ENCODE data around the gene NTF4.

The NTF4 gene, protein sequence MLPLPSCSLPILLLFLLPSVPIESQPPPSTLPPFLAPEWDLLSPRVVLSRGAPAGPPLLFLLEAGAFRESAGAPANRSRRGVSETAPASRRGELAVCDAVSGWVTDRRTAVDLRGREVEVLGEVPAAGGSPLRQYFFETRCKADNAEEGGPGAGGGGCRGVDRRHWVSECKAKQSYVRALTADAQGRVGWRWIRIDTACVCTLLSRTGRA

DNA sequence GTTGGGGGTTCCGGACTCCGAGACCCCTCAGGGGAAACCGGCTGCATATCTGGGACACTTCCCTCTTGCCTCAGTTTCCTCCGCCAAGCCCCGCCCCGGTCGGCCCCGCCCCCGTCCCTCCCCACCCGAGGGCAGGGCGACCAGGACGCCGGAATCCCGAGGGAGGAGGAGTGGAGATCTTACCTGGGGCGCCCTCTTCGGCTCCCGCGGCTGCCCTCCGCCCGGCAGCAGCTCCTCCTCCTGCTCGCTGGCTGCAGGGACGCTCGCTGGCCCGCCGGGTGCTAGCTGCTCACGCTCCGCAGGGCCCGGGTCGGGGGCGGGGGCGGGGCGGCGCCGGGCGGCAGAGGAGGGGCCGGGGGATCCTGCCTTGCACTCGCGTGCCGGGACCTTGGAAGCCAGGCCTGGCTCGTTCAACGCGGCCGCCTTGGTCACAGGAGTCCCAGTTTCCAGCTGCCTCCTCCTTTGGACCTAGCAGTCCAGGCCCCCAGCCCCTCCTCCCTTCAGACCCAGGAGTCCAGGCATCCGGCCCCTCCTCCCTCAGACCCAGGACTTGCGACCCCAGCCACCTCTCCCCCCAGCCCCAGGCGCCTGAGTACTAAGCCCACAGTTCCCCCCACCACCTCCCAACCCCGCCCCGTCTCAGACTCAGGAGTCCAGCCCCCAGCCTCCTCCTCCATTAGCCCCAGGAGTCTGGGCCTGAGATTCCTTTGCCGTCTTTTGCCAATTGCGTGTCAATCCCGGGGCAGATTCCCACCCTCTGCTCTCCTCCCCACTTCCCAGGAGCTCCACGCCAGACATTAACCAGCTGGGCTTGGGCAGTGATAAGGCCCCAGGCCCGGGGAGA, at the start of gene NTF4:
Gene NTF4 (minus strand): TSS at position 51 of the 844 bp plus-strand sequence. CDS start 2,821 bp downstream, outside the sequence.
- DNase-seq, result no peak

DNA sequence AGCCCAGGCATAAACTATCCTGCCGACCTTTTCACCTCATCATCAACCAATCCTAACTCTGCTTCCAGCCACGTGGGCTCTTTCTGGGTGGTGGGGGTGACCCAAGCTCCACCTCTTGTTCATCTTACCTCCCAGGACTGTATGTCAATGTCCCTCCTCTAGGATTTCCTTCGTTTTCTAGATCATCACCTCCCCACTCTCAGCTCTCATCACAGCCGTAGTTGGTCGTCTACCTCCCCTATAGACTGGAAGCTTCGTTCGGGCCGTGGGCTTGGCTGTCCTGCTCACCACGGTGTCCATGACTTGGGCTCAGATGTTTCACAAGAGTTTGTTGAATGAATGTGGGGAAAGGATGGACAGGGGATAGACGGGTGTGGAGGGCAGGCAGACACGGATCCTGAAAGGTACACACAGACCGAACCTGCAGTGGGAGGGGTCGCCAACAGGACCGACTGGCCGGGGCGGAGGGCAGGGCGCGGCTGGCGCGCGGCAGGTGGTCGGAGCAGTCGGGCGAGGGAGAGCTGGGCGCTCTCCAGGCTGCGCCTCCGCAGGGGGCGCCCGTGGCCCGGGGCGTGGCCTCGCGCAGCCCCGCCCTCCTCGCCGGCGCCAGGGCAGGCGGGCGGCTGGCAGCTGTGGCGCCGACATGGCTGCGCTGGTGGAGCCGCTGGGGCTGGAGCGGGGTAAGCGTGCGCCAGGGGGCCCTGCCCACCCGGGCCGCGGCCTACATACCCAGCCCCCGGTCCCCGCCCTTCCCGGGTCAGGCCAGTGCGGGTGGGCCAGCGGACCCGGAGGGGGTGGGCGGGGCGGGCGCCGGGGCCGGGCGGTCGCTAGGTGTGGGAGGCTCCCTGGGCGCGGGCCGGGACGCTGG, 49.4 kb upstream of the NTF4 start, which contains the start of gene LIN7B:
Gene LIN7B (plus strand): TSS at position 609 of the 868 bp plus-strand sequence. CDS start 35 bp downstream, at position 644.
- DNase-seq, result peak; percentile 61 to 73

DNA sequence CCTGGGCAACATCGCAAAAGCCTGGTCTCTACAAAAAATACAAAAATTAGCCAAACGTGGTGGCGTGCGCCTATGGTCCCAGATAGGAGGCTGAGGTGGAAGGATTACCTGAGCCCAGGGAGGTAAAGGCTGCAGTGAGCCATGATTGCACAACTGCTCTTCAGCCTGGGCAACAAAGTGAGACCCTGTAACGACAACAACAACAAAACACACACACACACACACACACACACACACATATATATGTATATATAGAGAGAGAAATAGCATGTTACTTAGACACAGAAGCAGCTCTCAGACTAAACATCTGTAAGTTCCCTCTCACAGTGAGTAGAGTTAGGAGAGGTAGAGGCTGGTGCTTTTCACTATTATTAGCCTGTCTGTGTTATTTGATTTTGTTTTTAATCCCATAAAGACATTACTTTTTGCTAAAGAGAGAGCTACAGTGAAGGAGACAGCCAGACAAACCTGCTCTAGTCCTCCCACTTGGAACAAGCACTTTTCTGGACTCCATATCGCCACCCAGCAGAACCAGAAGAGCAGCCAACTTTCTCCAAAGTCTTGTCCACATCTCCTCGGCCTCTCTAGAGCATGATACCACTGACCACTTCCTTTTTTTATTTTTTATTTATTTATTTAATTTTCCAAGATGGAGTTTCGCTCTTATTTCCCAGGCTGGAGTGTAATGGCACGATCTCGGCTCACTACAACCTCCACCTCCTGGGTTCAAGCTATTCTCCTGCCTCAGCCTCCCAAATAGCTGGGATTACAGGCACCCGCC, 46.8 kb upstream of the NTF4 start:
- no peak for DNase-seq

DNA sequence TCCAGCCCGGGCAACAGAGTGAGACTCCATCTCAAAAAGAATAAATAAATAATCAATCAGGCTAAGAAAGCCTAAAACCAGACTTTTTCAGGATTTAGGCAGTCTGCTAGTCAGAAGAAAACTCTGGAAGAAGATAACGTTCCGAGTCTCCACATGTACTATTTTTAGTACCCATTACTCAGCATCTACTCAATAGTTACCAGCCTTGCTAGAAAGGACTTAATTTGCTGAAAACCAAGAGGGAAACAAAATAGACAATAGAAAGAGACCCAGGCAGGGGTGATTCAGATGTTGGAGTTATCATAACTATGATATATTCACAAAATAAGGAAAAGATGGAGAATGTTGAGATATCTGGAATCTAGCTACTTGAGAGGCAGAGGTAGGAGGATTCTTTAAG, 45.9 kb upstream of the NTF4 start:
- DNase-seq, result no peak

DNA sequence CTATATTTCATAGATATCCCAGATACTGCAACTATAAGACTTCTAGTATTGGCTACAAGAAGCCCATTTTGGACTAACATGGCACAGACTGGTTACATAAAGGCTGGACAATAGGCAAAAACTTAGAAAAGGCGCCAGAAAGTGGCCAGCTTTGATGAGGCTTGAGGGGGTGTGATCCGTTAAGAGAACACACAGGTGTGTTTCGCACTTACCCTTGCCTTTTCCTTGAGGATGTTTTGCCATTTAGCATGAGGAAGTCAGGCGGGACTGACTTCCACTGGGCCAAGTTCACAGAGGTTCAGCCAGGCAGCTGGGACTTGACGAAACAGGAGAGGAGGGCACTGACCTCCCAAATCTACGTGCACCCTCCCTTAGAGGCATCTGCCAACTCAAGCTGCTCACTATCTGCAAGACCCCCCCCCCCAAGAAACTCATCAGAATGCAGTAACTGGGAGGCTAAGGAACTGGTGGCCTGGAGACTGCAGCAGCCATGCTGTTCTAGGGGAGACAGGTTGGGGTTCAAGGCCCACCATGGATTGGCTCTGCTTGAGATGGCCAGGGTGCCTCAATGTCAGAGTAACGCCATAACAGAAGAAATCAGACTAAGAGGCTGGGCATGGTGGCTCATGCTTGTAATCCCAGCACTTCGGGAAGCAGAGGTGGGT, 45.1 kb upstream of the NTF4 start:
- no peak for DNase-seq

DNA sequence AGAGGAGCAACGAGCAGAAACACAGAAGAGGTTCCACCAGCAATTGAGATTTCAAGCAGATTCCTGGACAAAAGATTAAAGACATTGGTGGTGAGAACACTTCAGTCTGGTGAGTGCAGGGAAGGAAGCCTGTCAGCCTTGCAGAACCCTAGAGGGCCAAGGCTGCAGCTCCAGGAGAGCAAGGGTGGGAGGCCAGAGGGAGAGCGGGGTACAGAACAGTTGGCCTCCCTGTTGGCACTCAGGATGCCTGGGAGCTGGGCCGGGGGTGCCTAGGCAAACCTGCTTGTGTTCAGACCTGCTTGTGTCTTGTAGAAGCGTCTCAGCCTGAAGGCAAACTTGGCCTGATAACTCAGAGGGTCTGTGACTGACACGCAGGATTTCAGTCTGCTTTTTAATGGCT, 44.4 kb upstream of the NTF4 start:
- DNase-seq, result no peak

DNA sequence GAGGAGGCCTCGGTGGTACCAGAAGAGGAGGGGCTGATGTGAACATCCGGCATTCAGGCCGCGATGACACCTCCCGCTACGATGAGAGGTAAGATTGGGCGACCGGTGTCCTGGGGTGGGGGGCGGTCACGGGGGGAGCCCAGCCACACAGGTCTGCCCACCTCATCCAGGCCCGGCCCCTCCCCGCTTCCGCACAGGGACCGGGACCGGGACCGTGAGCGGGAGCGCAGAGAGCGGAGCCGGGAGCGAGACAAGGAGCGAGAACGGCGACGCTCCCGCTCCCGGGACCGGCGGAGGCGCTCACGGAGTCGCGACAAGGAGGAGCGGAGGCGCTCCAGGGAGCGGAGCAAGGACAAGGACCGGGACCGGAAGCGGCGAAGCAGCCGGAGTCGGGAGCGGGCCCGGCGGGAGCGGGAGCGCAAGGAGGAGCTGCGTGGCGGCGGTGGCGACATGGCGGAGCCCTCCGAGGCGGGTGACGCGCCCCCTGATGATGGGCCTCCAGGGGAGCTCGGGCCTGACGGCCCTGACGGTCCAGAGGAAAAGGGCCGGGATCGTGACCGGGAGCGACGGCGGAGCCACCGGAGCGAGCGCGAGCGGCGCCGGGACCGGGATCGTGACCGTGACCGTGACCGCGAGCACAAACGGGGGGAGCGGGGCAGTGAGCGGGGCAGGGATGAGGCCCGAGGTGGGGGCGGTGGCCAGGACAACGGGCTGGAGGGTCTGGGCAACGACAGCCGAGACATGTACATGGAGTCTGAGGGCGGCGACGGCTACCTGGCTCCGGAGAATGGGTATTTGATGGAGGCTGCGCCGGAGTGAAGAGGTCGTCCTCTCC, 43.2 kb upstream of the NTF4 start:
- DNase-seq, result no peak

DNA sequence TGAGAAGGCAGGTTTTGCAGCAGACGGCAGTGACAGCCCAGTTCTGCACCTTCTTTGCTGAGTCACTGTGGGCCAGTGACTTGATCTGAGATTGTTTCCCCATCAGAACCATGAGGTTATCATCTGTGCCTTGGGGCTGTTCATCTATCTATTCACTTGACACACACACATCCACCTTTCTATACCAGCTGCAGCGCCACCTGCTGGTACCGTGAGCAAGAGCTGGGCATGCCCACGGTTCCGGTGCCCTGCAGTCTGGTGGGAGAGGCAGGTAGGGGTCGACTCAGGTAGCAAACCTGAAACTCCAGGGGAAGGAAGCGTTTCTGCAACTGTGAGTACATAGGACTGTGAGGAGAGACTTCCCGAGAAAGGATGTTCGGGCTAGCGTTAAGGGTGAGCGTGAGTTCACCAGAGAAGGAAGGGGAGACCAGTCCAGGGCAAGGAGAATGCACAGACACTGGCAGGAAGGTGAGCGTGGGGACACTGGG, 42.1 kb upstream of the NTF4 start:
- DNase-seq, result peak; percentile 51 to 60

DNA sequence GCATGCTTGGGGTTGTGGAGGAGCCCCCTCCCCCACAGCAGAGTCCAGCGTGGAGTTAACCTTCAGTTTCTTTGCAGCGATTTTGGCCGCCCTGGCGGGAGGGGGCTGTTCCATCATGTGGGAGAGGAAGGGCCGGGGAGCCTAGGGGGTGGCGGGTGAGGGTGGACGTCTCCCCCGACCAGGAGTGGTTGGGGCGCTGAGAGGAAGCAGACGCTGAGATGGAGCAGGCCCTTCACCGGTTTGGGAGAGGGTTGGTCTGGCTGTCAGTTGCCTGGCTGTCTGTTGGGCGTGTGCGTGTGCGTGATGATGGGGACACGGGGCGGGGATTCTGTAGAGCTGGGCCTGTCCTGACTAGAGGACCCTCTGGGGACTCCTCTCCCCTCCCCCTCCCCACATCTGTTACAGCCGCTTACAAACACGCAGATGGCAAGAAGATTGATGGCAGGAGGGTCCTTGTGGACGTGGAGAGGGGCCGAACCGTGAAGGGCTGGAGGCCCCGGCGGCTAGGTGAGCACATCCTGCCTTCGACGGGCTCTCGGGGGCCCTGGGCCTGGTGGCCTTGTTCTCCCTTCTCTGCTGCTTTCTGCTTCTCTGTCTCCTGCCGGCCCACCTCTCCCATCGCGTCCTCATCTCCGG, 39.7 kb upstream of the NTF4 start:
- no peak for DNase-seq

DNA sequence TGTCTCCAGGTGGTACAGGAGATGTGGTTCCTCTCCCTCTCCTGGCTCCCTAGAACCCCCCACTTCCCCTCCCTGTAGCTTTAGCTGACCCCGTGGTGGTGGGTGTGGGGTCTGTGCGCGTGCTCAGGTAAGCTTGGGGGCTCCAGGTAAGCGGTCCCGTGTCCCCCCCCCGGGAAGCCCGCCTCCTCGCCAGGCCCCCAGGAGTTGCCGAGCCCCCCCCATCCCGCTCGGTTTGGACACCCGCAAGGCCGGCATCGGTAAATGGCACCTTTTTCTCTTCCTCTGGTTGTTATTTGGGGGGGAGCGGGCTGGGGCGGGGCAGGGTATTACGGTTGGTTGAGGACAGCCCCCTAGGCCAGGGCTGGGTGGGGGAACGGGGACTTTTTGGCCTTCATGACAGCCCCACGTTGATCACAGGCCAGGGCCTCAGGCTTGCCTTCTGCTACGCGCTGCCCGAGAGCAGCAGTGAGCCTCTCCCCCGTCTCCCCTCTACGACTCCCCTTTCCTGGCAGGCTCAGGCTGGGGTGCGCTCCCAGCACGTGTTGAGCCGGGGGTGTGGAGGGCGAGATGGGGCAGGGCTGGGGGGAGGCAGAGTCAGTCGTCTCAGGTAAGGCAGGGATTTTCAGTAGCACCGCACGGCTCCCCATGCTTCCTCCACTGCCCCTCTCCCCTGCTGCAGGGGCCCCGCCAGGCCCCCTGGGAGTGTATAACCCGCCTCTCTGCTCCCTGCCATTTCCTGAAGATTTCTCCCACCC, 38.9 kb upstream of the NTF4 start:
- DNase-seq, result no peak

DNA sequence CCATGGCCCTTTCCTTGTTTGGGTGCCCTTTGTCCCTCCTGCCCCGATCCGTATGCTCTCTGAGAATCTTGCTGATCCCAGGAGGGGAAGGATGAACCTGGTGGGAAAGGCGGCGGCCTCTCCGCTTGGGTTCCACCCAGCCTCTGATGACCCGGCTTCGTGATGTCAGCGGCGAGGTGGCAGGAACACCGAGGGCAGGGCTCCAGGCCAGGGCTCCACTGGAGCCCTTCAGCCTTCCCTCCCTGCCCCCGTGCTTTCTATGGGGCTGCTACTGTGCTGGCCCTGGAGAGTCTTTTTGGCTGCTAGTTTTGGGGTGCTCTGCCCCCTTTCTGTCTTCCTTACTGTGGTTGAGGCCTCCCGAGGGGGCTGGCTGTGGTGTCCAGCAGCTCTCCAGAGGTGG, 37.7 kb upstream of the NTF4 start:
- no peak for DNase-seq

DNA sequence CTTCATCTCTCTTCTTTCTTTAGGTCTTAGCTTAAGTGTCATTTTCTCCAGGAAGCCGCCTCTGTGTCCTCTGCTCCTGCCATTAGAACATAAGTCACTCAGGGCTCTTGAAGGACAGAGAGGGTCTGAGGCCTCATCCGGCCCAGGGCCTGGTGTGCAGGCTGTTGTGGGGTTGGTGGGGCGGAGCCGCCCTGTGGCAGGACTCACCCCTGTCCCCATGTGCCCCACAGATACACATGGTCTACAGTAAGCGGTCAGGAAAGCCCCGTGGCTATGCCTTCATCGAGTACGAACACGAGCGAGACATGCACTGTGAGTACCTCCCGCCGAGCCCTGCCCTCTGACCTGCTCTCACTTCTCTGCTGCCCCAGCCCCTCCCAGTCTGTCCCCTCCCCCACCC, 36.5 kb upstream of the NTF4 start:
- DNase-seq, result no peak

DNA sequence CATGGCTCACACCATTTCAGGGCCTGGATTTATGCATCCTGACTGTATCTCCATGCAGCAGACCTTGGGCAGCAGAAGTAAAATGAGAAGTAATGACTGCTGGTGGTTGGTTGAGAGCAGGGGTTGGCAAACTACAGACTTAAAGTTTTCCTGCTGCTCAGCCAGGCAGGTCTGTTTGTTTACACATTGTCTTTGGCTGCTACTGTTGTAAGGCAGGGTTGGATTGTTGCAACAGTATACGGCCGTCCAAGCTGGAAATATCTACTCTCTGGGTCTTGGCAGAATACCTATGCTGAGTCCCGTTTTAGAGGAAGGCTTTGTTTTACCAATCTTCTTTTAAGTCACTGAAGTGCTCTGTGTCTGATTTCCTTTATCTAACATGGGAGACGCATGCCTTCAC, 34.2 kb upstream of the NTF4 start:
- DNase-seq, result no peak

DNA sequence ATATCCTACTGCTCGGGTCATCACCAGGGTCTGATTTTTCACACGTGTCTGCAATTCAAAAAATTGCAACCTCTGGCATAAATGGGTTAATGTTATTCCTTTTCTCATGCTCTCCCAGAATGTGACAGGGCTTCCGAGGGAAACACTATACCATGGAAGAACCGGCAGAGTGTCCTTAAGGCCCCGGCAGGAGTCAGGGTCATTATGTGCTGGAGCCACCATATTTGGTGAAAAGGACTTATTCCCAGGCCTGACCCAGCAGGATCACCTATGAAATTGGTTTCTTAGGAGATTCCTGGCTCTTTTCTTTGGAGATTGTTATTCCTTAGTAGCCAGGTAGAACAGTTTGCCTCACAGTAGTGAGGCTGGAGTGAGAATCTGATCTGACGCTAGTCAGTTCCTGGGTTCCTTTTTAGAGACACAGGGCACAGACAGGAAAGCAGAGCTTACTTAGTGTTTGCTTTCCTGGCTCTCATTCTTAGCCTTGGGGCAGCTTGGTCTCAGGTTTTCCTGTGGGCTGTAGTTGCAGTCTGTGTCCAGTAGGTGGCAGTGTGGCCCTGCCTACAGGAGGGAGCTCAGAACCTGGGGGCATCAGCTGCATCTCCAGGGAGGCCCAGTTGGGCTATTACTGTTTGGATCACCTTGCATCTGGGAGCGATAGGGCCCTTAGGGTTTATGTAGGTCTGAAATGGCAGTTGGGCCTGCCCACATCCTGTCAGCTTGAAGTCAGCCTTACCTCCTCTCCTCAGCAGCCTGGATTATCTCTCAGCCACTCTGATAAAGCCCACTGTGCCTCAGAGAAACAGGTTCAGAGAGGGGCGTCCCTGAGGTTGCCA, 33.1 kb upstream of the NTF4 start:
- DNase-seq, result peak; percentile 57 to 66

DNA sequence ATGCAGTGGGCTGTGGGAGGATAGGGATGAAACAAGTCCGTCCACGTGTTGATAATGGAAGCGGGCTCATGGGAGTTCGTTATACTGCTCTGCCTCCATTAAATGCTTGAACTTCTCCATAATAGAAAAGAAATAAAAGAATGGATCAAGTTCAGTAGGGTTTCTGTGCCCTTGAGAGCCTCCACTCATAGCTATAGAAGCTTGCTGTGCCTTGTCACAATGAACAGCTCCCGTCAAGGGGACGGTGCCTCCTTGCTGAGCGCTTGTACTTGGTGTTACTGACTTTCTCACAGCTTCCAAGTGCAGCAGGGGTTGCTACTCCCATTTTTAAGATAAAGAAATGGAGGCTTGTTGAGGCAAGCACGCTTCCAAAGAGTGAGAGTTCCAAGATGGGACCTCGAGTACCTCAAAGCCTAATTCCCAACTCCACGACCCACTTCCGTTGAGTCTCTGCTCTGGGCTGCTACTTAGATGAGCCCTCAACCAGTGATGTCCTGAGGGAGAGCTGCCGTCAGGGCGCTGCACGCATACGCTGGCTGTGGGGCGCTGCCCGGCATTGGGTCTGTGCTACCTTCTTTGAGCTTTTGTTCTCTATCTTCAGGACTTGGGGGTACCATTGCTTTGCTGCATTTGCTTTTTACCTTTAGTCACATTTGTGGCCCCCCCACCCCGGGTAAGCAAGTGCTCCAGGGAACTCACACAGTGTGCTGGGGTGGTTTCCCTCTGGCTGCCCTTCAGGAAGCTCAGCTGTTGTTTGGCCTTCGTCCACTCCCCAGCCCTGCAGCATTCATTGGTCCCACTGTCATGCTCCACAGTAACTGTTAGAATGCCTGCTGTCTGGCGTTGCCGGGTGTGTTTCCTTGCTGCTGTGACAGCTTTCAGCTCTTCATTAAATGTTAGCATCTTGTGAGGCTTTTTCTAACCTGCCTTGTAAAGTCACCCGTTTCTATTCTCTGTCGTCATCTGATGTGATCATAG, 30.2 kb upstream of the NTF4 start:
- no peak for DNase-seq

DNA sequence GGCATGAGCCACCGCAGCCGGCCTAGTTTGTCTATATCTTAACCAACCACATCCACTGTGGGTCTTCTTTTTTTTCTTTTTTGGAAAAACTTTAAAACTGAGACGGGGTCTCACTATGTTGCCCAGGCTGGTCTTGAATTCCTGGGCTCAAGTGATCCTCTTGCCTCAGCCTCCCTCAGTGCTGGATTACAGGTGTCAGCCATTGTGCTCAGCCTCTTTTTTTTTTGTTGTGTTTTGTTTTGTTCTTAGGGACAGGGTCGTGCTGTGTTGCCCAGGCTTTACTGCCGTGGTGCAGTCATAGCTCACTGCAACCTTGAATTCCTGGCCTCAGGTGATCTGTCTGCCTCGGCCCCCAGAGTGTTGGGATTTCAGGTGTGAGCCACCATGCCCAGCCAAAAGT, 28.1 kb upstream of the NTF4 start:
- DNase-seq, result no peak

DNA sequence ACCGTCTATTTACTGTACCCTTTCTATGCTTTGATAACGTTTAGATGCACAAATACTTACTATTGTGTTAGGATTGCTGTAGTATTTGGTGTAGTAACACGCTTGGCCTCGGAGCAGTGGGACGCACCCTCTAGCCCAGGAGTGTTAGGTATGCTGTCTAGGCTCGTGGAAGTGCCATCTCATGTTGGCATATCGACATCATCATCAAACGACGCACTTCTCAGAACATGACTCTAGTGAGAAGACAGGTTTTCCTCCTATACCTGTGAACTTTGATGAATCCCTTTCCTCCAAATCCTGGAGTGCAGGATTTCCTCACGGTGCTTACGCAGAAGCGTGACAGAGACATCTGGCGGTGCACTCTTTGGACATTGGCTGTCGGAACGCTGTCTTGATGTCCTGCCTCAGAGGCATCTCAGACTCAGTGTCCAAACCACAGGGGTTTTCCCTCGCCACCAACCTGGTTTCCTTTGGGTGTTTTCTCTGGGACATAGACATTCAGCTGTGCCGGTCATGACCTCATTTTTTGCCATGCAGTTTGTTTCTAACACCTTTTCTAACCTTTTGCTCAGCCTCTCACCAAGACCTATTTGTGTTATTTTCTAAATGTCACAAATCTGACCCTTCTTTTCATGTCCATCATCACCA, 26.9 kb upstream of the NTF4 start:
- DNase-seq, result no peak

Data from stimulated activated CD4-positive, alpha-beta T cell treated with anti-CD3 and anti-CD28 coated beads, Interleukin-4, amount 100 ng/mL, for 4 hours (primary cell).